Epidermal melanocyte (primary cell): ENCODE data around the gene ZNF835.

ENCODE experiments used
- DNase-seq: peaks from one replicate; pipeline ENCODE4 v3.0.0; 2011; ENCODE audit warnings: low spot score; ENCODE audit not compliant: insufficient read length

Gene ZNF835

DNA sequence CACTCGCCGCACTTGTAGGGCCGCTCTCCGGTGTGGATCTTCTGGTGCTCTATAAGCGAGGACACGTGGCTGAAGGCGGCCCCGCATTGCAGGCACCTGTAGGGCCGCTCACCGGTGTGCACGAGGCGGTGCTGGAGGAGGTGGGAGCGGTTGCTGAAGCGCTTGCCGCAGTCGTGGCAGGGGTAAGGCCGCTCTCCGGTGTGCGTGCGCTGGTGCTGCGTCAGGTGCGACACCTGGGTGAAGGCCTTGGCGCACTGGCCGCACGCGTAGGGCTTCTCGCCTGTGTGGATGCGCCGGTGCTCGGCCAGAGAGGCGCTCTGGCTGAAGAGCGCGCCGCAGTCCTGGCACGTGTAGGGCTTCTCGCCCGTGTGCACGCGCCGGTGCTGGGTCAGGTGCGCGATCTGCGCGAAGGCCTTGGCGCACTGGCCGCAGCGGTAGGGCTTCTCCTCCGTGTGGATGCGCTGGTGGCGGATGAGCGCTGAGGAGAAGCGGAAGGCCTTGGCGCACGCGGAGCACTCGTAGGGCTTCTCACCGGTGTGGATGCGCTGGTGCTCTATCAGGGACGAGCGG lies 7.5 kb downstream of the ZNF835 start:
- no peak for DNase-seq

DNA sequence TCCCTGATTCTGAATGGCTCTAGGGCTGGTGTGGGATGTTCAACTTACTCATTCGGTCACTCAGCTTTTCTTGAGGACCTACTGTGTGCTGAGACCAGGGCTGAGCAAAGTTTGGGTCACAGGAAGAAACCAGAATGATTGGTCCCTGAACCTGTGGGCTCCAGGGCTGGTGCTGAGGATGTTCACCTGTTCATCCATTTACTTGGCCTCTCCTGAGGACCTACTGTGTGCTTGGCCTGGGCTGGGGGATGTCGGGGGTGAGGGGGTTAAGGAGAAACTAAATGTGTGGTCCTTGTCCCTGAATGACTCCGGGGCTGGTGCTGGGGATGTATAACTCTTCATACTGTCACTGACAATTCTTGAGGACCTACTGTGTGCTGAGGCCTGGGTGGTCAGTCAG lies 10.3 kb downstream of the ZNF835 start:
- DNase-seq, result no peak

DNA sequence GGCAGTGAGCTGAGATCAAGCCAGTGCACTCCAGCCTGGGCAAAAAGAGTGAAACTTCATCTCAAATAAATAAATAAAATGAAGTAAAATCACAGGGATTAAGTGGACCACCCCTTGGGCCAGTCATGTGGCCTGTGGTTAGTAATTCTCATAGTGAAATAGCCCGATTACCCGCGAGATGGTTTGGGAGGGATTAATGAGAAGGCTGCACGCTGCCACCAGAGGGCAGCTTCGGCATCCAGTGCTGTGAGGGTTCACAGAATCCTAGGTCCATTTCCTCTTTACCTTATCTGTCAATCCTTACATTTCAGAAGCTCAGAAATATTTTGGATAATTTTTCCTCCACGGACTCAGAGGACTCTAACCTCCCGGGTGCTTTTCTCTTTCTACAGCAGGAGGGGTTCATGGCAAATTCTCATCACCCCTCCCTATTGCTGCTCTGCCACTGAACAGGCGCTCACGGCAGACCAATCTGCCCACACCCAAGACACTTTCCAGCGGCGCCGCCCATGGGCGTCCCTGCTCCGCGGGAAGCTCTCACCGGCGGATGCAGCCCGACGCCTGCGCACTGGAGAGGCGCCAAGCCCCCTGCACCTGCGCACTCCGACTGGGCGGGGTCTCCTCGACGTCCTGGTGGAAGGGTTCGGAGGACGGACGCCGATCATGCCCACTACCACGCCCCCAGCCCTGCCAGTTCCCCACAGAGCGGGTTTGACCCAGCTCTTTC lies 11.0 kb downstream of the ZNF835 start:
- no peak for DNase-seq

DNA sequence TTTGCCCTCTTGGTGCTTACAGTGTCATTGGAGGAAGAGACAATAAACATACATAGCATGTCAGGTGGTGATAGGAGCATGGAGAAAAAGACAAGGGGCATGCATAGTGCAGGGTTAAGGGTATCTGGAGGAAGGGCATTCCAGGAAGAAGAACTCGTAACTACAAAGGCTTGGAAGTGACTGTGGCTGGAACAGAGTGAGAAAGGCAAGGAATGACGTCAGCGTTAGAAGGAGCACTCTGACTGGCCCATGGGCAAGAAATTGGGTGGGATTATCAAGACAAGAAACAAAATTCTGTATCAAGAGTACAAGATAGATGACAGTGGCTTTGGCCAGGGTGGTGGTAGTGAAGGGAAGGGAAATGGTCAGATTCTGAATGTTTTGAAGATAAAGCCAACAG lies 17.4 kb downstream of the ZNF835 start:
- DNase-seq, result no peak

DNA sequence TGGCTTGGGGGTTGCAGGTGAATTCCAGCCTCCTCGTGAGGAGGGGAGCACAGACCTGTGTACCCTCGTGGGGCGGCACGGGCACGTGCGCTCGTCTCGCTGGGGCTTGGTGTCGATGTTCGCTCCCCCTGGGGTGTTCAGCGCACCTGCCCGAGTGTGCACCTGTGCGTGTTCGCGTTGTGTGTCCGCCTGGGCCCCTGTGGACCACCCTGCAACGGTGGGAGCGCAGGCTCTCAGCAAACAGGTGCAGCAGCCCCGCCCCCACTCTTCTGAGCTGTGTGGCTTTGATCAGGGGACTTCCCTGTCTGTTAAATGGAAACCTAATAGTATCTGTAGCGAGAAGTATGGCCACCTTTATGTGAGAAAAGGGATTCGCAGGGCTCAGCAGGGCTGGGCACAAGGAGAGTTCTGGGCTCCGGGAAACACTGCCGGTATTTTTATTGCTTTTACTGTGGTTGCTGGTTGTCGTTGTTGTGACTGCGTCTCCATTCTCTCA lies 28.0 kb downstream of the ZNF835 start:
- no peak for DNase-seq

DNA sequence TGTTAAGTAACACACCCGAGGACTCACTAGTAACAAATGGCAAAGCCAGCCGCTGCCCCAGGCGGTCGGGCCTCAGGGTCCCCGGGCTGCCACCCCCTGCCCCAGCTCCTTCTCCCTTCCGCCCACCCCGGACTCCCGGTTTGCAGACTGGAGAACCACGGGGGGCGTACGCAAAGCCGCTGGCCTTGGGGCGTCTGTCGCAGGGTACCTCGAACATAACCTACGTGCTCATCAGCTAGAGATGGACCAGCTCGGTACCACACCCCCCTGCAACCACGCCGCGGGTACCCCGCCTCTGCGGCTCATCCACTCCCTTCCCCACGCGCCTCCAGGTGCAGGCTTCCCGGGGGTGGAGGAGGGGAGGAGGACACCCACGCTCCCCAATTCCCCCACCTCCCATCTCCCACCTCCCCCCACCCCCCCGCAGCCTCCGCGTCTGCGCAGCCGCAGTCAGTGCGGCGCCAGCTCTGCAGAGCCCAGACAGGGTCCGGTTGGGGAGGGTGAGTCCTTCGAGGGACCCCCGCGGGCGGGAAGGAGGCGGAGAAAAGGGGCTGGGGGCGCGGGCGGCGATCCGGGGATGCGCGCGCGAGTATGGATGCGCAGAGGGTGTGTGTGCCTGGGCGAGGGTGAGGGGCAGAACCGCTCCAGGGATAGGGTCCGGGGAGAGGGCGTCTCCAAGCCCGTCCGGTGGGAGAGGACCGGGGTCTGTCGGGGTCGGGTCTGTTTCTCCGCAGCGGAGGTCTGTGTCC lies 28.7 kb downstream of the ZNF835 start, which contains the start of gene SMIM17:
Gene SMIM17 (plus strand): TSS at position 449 of the 749 bp plus-strand sequence. CDS start 2,509 bp downstream, outside the sequence.
- no peak for DNase-seq

DNA sequence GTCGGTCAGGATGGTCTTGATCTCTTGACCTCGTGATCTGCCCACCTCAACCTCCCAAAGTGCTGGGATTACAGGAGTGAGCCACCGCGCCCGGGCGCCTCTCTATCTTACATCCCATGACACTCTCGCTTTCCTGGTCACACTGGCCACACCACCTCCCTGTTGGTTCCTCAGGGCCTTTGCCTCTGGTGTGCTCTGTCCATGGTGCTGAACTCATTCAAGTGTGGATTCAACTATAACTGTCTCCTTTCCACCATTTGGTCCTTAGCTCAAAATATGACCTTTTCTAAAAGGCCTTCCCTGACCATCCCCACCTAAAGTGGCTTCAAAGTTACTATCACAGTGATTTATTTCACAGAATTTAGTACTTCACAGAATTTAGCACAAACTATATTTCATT lies 32.3 kb downstream of the ZNF835 start:
- DNase-seq, result no peak

DNA sequence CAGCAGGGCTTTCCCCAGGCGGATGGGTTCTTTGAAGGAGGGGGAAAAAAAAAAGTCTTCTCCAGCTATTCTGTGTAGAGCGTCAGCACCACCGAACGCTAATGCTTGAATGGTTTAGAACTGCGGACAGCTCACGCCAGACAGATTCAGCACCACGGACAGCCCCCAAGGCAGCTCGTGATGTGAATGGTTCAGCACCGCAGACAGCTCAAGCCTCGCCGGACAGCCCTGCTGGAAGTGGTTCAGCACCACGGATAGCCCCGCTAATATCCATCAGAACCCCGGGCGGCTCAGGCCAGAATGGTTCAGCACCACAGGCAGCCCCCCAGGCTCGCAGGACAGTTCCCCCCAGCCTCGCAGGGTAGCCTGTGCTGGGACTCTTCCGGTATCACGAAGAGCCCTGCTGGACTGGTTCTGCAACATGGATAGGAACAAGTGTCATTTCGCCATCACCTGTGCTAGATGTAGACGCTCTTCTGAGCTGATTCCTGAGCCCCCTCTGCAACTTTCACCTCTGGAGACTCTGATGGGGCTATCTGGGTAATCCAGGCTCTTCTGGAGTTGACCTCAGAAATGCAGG lies 33.5 kb downstream of the ZNF835 start:
- DNase-seq, result no peak

DNA sequence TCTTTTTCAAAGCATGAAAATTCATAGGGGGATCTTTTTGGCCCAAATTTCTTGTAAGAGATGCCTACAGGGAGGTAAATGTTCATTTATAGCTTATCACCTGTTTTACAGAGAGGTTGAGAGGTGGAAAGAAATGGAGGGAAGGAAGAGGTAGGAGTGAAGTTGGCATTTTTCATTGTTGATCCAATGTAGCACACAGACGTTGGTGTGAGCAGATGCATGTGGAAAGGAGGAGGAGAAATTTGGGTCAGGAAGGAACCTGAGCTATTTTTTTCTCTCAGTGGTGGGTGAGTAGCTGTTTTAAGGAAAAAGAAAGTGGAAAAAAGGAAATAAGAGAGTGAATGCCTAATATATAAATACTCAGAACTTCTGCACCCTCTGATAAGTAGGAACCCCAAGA lies 38.5 kb downstream of the ZNF835 start:
- no peak for DNase-seq

DNA sequence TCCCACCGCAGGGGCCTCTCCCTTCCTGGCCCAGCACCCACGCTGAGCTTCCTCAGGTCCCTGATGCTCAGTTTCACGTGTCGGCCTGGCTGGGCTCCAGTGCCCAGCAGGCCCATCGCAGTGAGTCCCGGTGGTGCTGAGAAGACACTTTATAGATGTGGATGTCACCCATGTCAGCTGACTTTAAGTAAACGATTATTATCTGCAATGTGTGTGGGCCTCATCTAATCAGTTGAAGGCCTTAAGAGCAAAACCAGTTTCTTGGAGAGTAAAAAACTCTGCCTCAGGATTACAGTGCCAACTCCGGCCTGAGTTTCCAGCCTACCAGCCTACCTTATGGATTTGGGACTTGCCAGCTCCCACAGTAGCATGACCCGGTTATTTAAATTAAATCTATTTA lies 45.8 kb downstream of the ZNF835 start:
- DNase-seq, result no peak

DNA sequence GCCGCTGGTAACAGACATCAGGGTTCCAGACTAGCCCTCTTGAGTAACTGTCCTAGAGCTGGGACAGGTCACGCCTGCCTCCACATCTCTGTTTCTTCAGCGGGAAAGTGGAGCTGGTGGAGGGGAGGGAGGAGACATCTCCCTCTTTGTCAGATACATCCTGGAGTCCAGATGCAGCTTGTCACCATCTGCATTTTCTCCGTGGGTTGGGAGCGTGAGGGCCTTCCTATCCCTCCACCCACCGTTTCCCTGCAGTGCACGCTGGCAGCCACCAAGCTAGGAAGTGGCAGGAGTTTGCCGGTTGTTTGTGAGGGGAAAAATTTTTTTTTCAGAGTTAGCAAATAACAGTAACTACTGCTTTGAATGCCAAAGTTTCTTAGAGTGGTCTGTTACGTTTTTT lies 48.6 kb downstream of the ZNF835 start:
- DNase-seq, result no peak

DNA sequence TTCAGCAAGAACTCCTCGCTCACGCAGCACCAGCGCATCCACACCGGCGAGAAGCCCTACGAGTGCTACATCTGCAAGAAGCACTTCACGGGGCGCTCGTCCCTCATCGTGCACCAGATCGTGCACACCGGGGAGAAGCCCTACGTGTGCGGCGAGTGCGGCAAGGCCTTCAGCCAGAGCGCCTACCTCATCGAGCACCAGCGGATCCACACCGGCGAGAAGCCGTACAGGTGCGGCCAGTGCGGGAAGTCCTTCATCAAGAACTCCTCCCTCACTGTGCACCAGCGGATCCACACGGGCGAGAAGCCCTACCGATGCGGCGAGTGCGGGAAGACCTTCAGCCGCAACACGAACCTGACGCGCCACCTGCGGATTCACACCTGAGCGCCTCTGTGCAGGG lies 49.2 kb downstream of the ZNF835 start:
- no peak for DNase-seq

DNA sequence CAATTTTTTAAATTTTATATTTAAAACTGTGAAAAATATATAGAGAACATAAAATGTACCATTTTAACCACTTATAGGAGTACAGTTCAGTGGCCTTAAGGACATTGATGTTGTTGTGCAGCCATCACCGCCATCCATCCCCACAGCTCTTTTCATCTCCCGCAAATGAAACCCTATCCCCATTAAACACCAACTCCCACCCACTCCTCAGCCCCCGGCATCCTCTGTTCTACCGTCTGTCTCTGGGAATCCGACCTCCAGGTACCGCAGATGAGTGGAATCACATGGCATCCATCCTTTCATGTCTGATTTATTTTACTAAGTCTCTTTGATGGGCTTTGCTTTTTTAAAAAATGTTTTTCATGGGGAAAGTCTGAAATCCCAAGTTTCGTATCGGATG lies 52.4 kb downstream of the ZNF835 start:
- DNase-seq, result no peak

DNA sequence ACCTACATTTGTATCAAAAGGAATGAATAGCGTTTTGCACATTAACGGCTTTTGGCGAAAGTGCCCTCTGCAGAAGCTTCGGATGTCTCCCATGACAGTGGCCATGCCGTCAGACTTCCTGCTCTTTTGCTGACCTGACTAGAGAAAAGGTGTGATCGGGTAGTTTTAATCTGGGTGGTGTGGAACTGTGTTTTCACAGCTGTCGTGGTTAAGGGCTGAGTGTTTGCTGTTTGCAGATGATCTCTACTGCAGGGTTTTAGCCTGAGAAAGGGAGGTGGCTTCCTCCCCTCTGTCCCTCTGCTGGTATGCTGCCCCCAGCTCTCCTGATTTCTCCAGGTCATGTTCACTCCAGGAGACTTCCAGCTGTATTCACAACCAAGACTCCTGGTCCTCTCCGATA lies 54.0 kb downstream of the ZNF835 start:
- DNase-seq, result no peak

DNA sequence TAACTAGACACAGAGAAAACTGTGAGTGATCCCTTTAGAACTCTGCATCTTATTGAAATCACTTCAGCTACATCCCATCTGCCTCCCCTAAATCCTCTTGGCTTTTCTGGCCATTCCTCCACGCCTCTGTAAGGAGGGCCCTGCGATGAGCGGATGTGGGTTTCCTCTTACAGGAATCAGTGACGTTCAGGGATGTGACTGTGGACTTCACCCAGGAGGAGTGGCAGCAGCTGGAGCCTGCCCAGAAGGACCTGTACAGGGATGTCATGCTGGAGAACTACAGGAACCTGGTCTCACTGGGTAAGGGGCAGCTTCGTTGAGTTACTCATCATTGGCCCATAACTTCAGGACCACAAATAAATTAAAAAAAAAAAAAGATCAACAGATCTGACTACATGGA lies 57.9 kb downstream of the ZNF835 start:
- no peak for DNase-seq

DNA sequence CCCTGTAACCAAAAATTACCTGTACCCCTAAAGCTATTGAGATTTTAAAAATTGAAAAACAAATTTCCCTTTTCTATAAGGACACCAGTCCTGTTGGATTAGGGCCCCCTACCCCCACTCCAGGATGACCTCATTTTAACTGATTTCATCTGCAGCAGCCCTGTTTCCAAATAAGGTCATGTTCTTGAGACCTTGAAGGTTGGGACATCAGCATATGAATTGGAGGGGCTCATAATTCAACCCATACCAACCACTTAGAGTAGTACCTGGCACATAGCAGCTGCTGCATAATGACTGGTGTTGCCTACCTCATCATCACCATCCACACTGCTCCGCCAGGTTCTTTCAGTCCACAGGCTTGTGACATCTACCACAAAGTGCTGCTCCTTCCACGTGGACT lies 58.8 kb downstream of the ZNF835 start:
- DNase-seq, result no peak
